ENCODE data around the gene DPY30. TPM values are rescaled to one million over a fixed set of nuclear protein-coding genes. Genes with fewer than 3 reads are reported as not detected.

The DPY30 gene
- total and polyA plus RNA-seq, 2 experiments from 2014 or later = 156 to 518 TPM

- no peak for TF ChIP-seq ZNF462 (CRISPR knock-in tag; IDR thresholded peaks at IDR 0.05)
- TF ChIP-seq ZNF331 (CRISPR knock-in tag; IDR thresholded peaks at IDR 0.05; ENCODE audit: low read depth) = no peak
- no peak for TF ChIP-seq ZNF114 (CRISPR knock-in tag; IDR thresholded peaks at IDR 0.05)
- TF ChIP-seq EZH2phosphoT487 (IDR thresholded peaks at IDR 0.05; ENCODE audit: unreplicated experiment) = no peak
- TF ChIP-seq REST (IDR thresholded peaks at IDR 0.05; ENCODE audit: unreplicated experiment) = no peak
Observed at GRCh38 chr2:31998731-31999383, 40.7 kb downstream of the DPY30 start (continued).
